ENCODE results near the gene LRP1B. TPM values are rescaled to one million over a fixed set of nuclear protein-coding genes. Genes with fewer than 3 reads are reported as not detected.

Gene LRP1B
- total and polyA plus RNA-seq, 2 of the 8 experiments (the other 6 are each of a cell fraction or from before 2014, with no cell fraction given), result 0.03 TPM; not detected in 1

- no peak overlapping the region for H3K4ac ChIP-seq (replicated peaks; ENCODE audit: insufficient read length, low read depth, low read length)
- no peak overlapping the region for H2BK12ac ChIP-seq (ENCODE audit: low read depth, low read length)
- CTCF ChIA-PET (ENCODE audit: partially characterized antibody), result no interaction called here
- no peaks in the 10 kb centered on the region for H3K79me1 ChIP-seq (ENCODE audit: low read depth, low read length)
- WGBS, 2 experiments (ENCODE audit: extremely low coverage in 1 of 2, insufficient coverage in 1 of 2, insufficient read length in 1 of 2, insufficient replicate concordance in 2 of 2, low coverage in 1 of 2, low lambda C conversion rate in 2 of 2, missing lambda C conversion rate in 1 of 2), result 94% methylated on average over 3 of the region's 3 CpGs; no CpG with 5 or more reads in 1 of the 2 experiments
- H2BK20ac ChIP-seq (ENCODE audit: low read length), result no peak overlapping the region
- H3K23me2 ChIP-seq (ENCODE audit: low read depth, low read length), result no peaks in the 10 kb centered on the region
- H3K9me3 ChIP-seq (ENCODE audit: insufficient read depth in 2 of 2, low read depth in 1 of 2, low read length in 1 of 2), result no peaks in the 10 kb centered on the region
- no peak overlapping the region for H3K4me3 ChIP-seq (ENCODE audit: extremely low read depth in 1 of 4, insufficient read depth in 2 of 4, low read depth in 3 of 4, low read length in 4 of 4)
- H3K23ac ChIP-seq (ENCODE audit: insufficient read length), result no peak overlapping the region
- no peaks in the 10 kb centered on the region for H3K36me3 ChIP-seq (ENCODE audit: control insufficient read depth in 2 of 4, insufficient read depth in 4 of 4, low read length in 3 of 4)
- H3K79me2 ChIP-seq (ENCODE audit: control insufficient read depth in 1 of 2, insufficient read depth in 2 of 2, low read length in 2 of 2), result no peaks in the 10 kb centered on the region
- H3K4me1 ChIP-seq (replicated peaks in 1 of 4; ENCODE audit: control insufficient read depth in 3 of 4, insufficient read depth in 4 of 4, low read length in 3 of 4), result no peaks in the 10 kb centered on the region
- H3K27me3 ChIP-seq (replicated peaks in 1 of 4; ENCODE audit: control insufficient read depth in 3 of 4, extremely low read depth in 1 of 4, insufficient read depth in 3 of 4, low read length in 3 of 4), result no peaks in the 10 kb centered on the region
- no peak overlapping the region for H3K27ac ChIP-seq (ENCODE audit: low read depth, low read length)
- FAIRE-seq, result no peak
- no peak overlapping the region for H2BK5ac ChIP-seq (ENCODE audit: low read depth, low read length)
- H2AK5ac ChIP-seq (ENCODE audit: low read depth, low read length), result no peak overlapping the region
- H3K4me2 ChIP-seq (ENCODE audit: insufficient read depth in 1 of 2, low read depth in 2 of 2, low read length in 2 of 2), result no peak overlapping the region
- no peak overlapping the region for H3K9ac ChIP-seq (replicated peaks in 1 of 4; ENCODE audit: extremely low read depth in 1 of 4, low read depth in 3 of 4, low read length in 3 of 4)
- TF ChIP-seq TAF7 (optimal IDR thresholded peaks at IDR 0.05; ENCODE audit: borderline replicate concordance, low read depth, low read length) (no peak), RAD21 (IDR thresholded peaks at IDR 0.05 in 1 of 2, conservative IDR thresholded peaks at IDR 0.05 in 1 of 2; ENCODE audit: low read depth in 2 of 2, low read length in 2 of 2) (no peak), KDM1A (IDR thresholded peaks at IDR 0.05; ENCODE audit: borderline replicate concordance, low read length) (no peak), JUND (IDR thresholded peaks at IDR 0.05; ENCODE audit: low read length) (no peak), POLR2A (IDR thresholded peaks at IDR 0.05; ENCODE audit: control extremely low read depth in 1 of 2, low read depth in 2 of 2, low read length in 2 of 2) (no peak), CHD1 (IDR thresholded peaks at IDR 0.05; ENCODE audit: low read depth, low read length) (no peak), E2F6 (IDR thresholded peaks at IDR 0.05) (no peak)
- H4K8ac ChIP-seq (ENCODE audit: extremely low read depth, insufficient read depth, low read length), result no peak overlapping the region
- POLR2A ChIA-PET (ENCODE audit: partially characterized antibody), result interaction anchor here (0.8 kb wide), 1 partner anchor 9 kb away, joined by 3 read pairs; no protein-coding TSS in a partner anchor
- DNase-seq (ENCODE audit: low read depth in 1 of 2, low spot score in 2 of 2), result no peak
- H2BK15ac ChIP-seq (ENCODE audit: low read length), result no peak overlapping the region
- no peaks in the 10 kb centered on the region for H4K20me1 ChIP-seq (replicated peaks in 1 of 2; ENCODE audit: control insufficient read depth in 1 of 2, insufficient read depth in 2 of 2, low read length in 2 of 2)
- H2BK120ac ChIP-seq (replicated peaks; ENCODE audit: low read depth, low read length), result no peak overlapping the region
- no peak overlapping the region for H3K18ac ChIP-seq (ENCODE audit: extremely low read depth, low read length)
- H4K5ac ChIP-seq (ENCODE audit: insufficient read length, low read depth, low read length), result no peak overlapping the region
- H2AFZ ChIP-seq (ENCODE audit: low read length), result no peak overlapping the region
- no peak overlapping the region for H4K91ac ChIP-seq (replicated peaks; ENCODE audit: insufficient read length, low read length)
- H3K56ac ChIP-seq (replicated peaks; ENCODE audit: insufficient read length, low read depth, low read length), result no peak overlapping the region
- no peak overlapping the region for H3K14ac ChIP-seq (ENCODE audit: insufficient read length)
These were observed 243.5 kb downstream of the LRP1B start for GRCh38 chr2:141887363-141887762.

Measured in H1 (cell line).